Stimulated activated CD4-positive, alpha-beta T cell treated with anti-CD3 and anti-CD28 coated beads, Interleukin-15, amount 100 ng/mL, for 48 hours (primary cell): ENCODE results near the gene CISD3.

Experiments used
- DNase-seq, 2 donors: peaks; one replicate each; pipeline ENCODE4 v3.0.0-alpha.2; 2020; ENCODE audit warnings: low read depth in 2 of 2

CISD3 gene

GRCh38 chr17:38773258-38773657 lies 43.1 kb downstream of the CISD3 start:
- DNase-seq: no peak

- DNase-seq: no peak
Measured at GRCh38 chr17:38777641-38778250, 47.6 kb downstream of the CISD3 start.

- no peak for DNase-seq
Measured at GRCh38 chr17:38779965-38780752, 50.0 kb downstream of the CISD3 start.

GRCh38 chr17:38783227-38783626 lies 53.1 kb downstream of the CISD3 start:
- DNase-seq: no peak
